ENCODE results near the gene CRIP2.

Gene CRIP2

GRCh38 chr14:105437723-105438500, 36.7 kb upstream of the CRIP2 start:
- no peaks in the 10 kb centered on the region for H3K27me3 ChIP-seq (ENCODE audit: control insufficient read depth, insufficient read depth, low read length)
- H3K4me3 ChIP-seq (ENCODE audit: low read depth, low read length) = no peak overlapping the region
- no peaks in the 10 kb centered on the region for H3K4me1 ChIP-seq
- H3K4me2 ChIP-seq (ENCODE audit: low read length) = no peak overlapping the region
- H2AFZ ChIP-seq = no peak overlapping the region
- no peaks in the 10 kb centered on the region for H3K9me3 ChIP-seq (ENCODE audit: control insufficient read depth, low read length)
- H3K27ac ChIP-seq = no peak overlapping the region
- H3K9ac ChIP-seq = no peak overlapping the region
- TF ChIP-seq, protein P1, sequence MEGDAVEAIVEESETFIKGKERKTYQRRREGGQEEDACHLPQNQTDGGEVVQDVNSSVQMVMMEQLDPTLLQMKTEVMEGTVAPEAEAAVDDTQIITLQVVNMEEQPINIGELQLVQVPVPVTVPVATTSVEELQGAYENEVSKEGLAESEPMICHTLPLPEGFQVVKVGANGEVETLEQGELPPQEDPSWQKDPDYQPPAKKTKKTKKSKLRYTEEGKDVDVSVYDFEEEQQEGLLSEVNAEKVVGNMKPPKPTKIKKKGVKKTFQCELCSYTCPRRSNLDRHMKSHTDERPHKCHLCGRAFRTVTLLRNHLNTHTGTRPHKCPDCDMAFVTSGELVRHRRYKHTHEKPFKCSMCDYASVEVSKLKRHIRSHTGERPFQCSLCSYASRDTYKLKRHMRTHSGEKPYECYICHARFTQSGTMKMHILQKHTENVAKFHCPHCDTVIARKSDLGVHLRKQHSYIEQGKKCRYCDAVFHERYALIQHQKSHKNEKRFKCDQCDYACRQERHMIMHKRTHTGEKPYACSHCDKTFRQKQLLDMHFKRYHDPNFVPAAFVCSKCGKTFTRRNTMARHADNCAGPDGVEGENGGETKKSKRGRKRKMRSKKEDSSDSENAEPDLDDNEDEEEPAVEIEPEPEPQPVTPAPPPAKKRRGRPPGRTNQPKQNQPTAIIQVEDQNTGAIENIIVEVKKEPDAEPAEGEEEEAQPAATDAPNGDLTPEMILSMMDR (IDR thresholded peaks at IDR 0.05) = no peak
- no peaks in the 10 kb centered on the region for H3K36me3 ChIP-seq (ENCODE audit: control insufficient read depth, insufficient read depth, low read length)
- peaks cover 61% of the 10 kb centered on the region for H3K79me2 ChIP-seq

DNA sequence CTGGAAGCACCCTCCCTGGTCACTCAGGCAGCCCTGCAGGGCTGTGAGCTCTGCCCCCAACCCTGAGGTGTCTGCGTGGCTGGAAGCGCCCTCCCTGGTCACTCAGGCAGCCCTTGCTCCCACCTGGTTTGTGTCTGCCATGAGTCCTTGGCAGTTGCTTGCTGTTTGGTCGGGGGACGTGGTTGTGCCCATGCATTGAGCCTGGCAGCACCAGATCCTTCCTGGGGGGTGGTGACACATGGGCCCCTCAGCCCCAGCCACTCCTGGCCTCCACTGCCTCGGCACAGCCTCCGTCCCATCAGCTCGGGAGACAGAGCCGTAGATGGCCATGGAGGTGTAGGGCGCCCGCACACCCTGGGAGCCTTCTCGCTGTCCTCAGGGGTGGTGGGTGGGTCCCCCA, 35.4 kb upstream of the CRIP2 start:
- Histone ChIP-seq H3K4me2 (ENCODE audit: low read length) (no peak overlapping the region), H3K4me1 (no peaks in the 10 kb centered on the region), H3K36me3 (ENCODE audit: control insufficient read depth, insufficient read depth, low read length) (no peaks in the 10 kb centered on the region), H3K27me3 (ENCODE audit: control insufficient read depth, insufficient read depth, low read length) (no peaks in the 10 kb centered on the region), H3K9ac (no peak overlapping the region), H3K27ac (no peak overlapping the region), H3K79me2 (peaks cover 56% of the 10 kb centered on the region), H2AFZ (no peak overlapping the region), H3K9me3 (ENCODE audit: control insufficient read depth, low read length) (no peaks in the 10 kb centered on the region), H3K4me3 (ENCODE audit: low read depth, low read length) (no peak overlapping the region)
- TF ChIP-seq, protein P1 (IDR thresholded peaks at IDR 0.05) = no peak

DNA sequence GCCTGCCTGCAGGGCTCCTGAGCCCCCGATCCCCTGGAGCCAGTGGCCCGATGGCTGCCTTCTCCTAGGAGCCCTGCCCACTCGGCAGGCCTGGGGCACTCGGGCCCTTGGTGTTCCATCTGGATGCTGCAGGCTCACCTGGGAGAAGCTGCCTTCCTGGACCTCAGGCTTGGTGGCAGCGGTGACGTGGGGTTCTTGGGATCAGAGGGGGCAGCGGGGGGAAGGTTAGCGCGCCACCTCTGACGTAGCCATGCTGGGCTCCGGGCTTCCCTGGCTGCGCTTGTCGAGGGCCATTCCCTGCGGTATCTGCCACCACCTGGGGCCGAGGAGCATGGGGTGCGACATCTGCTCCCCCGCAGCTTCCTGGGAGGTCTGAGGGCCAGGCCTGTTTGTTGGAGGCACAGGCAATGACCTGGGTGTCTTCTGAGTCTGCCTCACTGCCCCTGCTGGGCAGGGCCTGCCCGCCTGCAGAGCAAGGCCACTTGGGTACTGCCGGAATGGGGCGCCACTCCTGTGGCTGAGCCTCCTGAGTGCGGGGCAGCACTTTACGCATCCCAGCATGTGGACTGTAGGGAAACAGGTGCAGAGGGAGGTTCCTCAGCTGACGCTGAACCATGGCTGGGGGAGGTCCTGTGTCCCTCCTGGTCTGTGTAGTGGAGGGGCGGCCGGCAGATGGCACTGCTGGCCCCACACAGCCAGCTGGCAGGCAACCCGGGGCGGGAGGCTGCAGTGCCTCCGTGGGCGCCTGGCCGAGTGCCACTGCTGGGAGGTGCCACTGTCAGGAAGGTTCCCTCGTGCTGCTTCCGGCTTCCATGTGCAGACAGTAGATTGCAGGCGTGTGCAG, 34.7 kb upstream of the CRIP2 start:
- H3K4me2 ChIP-seq (ENCODE audit: low read length) = no peak overlapping the region
- H3K79me2 ChIP-seq = peaks cover 52% of the 10 kb centered on the region
- H2AFZ ChIP-seq = no peak overlapping the region
- no peak overlapping the region for H3K27ac ChIP-seq
- H3K27me3 ChIP-seq (ENCODE audit: control insufficient read depth, insufficient read depth, low read length) = no peaks in the 10 kb centered on the region
- no peak overlapping the region for H3K4me3 ChIP-seq (ENCODE audit: low read depth, low read length)
- no peak overlapping the region for H3K9ac ChIP-seq
- no peaks in the 10 kb centered on the region for H3K36me3 ChIP-seq (ENCODE audit: control insufficient read depth, insufficient read depth, low read length)
- TF ChIP-seq, protein P1 (IDR thresholded peaks at IDR 0.05) = no peak
- H3K9me3 ChIP-seq (ENCODE audit: control insufficient read depth, low read length) = no peaks in the 10 kb centered on the region
- H3K4me1 ChIP-seq = no peaks in the 10 kb centered on the region

DNA sequence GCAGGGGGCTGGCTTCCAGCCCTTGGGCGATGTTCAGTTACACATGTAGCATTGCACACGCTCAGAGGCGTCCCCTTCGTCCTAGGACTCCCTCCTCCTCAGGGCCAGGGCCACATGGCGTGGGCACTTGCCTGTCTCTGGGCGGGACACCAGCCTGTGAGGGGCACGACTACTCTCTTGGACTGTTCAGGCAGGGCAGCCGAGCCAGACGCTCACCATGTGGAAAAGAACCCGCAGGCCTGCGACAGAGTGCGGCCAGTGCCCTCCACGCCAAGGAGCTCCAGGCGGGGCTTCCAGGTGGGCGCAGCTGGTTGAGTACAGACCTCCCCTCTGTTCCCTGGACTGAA, 34.1 kb upstream of the CRIP2 start:
- Histone ChIP-seq H3K36me3 (ENCODE audit: control insufficient read depth, insufficient read depth, low read length) (no peaks in the 10 kb centered on the region), H3K9me3 (ENCODE audit: control insufficient read depth, low read length) (no peaks in the 10 kb centered on the region), H3K4me3 (ENCODE audit: low read depth, low read length) (no peak overlapping the region), H3K9ac (no peak overlapping the region), H3K4me2 (ENCODE audit: low read length) (no peak overlapping the region), H3K79me2 (peaks cover 47% of the 10 kb centered on the region), H3K27me3 (ENCODE audit: control insufficient read depth, insufficient read depth, low read length) (no peaks in the 10 kb centered on the region), H3K4me1 (no peaks in the 10 kb centered on the region), H3K27ac (no peak overlapping the region), H2AFZ (no peak overlapping the region)
- TF ChIP-seq, protein P1 (IDR thresholded peaks at IDR 0.05) = no peak

All from parathyroid adenoma (tissue), 2 donors.